Subcutaneous adipose tissue (tissue), 4 donors: ENCODE measurements around the gene OLFM3. TPM values are rescaled to one million over a fixed set of nuclear protein-coding genes. Genes with fewer than 3 reads are reported as not detected.

Experiments
- total RNA-seq, 4 donors: library from RNA; depleted of rRNA; stranded (reverse); fragments of >200 nt; gene quantifications; one replicate each; pipeline ENCODE4 v1.1.0, GENCODE V29; 2016
- TF ChIP-seq, protein P1 (sequence below): fragments of 450-650 bp; IDR thresholded peaks from one replicate; pipeline ENCODE4 v1.5.1; 2016; ENCODE audit warnings: low read depth, mild to moderate bottlenecking, control low read depth, antibody characterized with exemption, moderate library complexity

OLFM3 gene
- total RNA-seq, 4 donors from 2014 or later = not detected

DNA sequence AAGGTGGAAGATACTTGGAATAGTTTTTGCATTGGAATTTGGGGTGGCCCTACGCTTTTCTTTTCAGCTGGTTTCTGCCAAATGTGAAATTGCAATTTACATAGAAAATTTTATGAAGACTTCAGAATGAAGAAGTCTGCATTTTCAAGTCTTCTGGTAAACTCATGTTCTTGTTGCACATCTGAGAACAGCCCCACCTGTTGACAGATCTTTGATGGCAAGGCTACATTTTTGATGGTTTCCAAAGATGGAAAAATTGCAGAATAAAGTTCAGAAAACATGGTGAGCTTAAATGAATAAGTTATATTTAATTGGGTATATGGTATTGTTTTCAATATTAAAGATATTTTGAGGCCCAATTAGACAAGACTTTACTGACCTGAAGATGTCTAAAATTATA is 25.4 kb downstream of the OLFM3 start:
- TF ChIP-seq, protein P1, sequence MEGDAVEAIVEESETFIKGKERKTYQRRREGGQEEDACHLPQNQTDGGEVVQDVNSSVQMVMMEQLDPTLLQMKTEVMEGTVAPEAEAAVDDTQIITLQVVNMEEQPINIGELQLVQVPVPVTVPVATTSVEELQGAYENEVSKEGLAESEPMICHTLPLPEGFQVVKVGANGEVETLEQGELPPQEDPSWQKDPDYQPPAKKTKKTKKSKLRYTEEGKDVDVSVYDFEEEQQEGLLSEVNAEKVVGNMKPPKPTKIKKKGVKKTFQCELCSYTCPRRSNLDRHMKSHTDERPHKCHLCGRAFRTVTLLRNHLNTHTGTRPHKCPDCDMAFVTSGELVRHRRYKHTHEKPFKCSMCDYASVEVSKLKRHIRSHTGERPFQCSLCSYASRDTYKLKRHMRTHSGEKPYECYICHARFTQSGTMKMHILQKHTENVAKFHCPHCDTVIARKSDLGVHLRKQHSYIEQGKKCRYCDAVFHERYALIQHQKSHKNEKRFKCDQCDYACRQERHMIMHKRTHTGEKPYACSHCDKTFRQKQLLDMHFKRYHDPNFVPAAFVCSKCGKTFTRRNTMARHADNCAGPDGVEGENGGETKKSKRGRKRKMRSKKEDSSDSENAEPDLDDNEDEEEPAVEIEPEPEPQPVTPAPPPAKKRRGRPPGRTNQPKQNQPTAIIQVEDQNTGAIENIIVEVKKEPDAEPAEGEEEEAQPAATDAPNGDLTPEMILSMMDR = no peak

DNA sequence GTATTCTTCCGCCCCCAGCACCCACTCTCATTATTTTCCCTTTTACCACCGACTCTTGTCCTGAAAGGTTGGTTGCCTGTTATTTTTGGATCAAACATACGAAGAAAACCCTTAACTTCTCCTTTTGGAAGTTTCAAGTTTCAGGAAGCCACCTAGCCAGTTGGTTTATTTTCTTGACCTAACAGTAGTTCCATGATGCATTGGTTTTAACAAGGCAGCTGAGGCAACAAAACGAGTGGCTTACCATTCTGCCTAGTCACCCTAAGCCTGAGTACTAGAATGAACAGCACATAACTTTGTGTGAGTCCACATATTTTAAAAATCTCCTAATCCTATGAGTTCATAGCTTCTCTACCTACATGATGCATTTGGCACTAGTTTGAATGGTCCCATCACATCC is 28.9 kb downstream of the OLFM3 start:
- TF ChIP-seq, protein P1 = no peak

DNA sequence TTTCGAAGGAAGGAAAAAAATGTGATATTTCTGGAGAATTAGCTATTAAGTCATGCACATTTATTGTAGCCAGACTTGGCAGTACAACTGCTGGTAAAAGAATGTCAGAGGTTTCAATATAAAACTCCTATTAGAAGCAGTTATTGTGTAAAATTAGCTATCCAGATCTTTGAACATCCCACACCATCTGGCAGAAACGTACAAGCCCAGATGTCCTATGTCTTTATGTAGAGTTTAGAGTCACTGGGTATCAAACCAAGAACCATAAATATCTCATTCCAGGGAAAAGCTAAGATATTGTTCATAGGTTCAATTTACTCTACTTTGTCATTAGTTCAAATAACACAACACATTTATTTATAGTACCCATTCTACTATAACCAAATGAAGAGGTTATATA is 31.4 kb downstream of the OLFM3 start:
- TF ChIP-seq, protein P1 = no peak

GRCh38 chr1:101964708-101965107 is 32.0 kb downstream of the OLFM3 start:
- TF ChIP-seq, protein P1 = no peak

GRCh38 chr1:101960142-101960541 is 36.6 kb downstream of the OLFM3 start:
- TF ChIP-seq, protein P1 = no peak

GRCh38 chr1:101959456-101959855 is 37.3 kb downstream of the OLFM3 start:
- TF ChIP-seq, protein P1 = no peak

GRCh38 chr1:101957771-101958170 is 39.0 kb downstream of the OLFM3 start:
- TF ChIP-seq, protein P1 = no peak
